Measurements from ENCODE around the gene ULK2.
"Not testable (repeated sequence)": the region's sequence is repeated elsewhere in the genome, so short reads cannot be mapped to it uniquely, and the experiment has no call there.

ULK2 gene

DNA sequence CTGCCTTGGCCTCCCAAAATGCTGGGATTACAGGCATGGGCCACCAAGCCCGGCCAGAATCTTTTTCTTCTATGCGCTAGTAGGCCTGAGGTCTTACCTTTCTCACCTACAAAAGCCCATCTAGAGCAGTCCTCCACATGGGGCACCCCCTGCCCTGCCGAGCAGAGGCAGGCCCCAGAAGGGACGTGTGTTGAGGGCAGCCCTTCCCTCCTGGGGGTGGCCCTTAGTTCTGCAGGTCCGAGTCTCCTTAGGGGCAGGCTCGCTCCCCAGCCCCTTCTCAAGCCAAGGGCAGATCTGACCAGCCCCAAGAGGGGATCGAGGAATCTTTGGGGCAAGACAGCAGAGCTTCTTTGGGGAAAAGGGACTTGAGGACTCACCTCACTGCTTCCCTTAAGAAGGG is 101.7 kb downstream of the ULK2 start:
- no peak for DNase-seq

DNA sequence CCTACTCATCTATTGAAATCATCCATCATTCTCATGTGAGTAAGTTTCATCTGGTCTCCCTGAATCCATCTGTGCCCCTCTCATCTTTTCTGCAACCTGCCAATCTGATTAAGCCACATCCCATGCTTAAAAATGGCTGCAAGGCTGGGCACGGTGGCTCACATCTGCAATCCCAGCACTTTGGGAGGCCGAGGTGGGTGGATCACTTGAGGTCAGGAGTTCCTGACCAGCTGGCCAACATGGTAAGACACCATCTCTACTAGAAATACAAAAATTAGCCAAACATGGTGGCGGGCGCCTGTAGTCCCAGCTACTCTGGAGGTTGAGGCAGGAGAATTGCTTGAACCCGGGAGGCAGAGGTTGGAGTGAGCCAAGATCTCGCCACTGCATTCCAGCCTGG is 103.7 kb downstream of the ULK2 start:
- not testable (repeated sequence) for DNase-seq

DNA sequence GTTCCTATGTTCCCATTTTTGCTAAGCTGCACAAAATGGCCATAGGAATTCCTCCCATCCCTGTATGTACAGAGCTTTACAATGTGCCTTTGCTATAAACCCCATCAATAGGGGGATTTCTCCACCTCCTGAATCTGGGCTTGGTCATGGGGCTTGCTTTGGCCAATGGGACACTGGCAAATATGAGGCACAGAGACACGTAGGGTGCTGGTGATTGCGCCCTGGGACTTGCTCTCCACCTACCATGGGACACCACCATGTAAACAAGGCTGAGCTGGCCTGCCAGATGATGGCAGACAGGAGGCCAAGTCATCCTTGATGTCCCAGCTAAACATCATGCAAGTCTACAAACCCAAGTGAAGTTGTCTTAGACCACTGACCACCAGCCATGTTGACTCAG is 104.3 kb downstream of the ULK2 start:
- no peak for DNase-seq

DNA sequence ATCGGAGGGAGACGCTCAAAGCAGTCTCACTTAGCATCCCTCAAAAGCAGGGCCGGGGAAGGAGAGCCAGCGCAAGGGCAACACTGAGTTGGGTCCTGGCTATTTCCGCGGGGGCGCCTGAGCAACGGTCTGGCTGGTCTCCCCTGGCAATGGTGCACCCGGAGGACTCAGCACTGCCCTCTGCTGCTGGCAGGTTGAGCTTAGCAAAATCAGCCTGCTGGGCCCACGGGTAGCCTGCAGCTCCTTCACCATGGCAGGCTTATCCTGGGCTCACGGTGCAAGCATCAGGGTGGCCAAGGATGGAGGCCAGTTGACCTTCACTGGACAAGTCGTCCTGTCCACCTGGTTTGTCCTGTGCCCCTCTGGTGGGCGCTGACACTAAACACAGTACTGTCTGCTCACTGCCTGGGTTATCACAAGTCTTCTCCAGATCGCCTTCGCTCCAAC is 105.2 kb downstream of the ULK2 start:
- peak; percentile 65 for DNase-seq

DNA sequence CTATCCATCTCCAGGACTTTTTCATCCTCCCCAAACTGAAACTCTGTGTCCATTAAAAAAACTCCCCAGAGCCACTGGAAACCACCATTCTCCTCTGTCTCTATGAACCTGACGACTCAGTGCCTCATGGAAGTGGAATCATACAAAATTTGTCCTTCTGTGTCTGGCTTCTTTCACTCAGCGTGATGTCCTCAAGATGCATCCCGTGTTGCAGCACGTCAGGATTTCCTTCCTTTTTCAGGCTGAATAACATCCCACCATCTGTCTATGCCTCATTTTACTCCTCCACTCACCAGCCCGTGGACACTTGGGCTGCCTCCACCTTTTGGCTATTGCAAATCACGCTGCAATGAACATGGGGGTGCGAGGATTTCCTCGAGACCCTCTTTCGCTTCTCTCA is 107.0 kb downstream of the ULK2 start:
- DNase-seq = no peak

DNA sequence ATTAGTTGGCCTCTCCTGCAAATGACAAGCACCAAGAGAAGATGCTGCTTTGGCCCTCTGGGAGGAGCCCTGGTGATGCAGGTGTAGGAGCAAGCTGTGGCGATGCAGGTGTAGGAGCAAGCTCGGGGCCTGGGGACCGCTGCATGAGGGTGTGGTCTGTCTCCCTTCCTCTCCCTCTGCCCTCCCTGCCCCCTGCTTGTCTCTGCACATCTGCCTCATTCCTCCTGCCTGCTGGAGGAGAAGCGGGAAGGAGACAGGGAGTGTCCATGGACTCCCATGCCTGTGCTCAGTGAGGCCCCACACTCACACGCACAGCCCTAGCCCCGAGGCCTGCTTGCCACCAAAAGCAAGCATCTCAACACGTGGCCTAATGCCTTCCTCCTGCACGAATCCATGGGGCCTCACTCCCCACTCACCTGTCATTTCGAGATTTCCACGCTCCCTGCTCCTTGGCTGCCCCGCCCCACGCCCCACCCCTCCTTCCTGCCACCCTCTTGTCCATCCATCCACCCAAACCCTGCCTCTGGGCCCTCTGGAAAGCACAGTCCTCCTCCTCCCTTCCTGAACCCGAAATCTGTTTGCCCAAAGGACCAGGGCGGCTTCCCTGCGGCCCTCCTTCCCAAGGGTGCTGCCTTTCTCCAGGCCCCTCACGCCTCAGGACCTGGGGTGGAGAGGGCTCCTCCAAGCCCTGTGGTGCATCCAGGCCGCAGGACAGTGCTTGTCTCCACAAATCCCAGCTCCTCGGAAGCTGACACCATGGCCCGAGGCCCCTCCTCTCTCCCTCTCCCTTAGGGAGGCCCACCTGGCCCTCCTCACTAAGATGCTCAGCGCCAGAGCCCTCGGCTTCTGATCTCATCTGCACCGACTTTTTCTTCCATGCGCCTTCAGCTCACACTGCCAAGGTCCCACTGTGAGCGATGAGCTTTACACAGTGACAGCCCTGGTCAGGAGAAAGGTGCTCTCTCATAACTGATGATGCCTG is 107.9 kb downstream of the ULK2 start:
- no peak for DNase-seq

DNA sequence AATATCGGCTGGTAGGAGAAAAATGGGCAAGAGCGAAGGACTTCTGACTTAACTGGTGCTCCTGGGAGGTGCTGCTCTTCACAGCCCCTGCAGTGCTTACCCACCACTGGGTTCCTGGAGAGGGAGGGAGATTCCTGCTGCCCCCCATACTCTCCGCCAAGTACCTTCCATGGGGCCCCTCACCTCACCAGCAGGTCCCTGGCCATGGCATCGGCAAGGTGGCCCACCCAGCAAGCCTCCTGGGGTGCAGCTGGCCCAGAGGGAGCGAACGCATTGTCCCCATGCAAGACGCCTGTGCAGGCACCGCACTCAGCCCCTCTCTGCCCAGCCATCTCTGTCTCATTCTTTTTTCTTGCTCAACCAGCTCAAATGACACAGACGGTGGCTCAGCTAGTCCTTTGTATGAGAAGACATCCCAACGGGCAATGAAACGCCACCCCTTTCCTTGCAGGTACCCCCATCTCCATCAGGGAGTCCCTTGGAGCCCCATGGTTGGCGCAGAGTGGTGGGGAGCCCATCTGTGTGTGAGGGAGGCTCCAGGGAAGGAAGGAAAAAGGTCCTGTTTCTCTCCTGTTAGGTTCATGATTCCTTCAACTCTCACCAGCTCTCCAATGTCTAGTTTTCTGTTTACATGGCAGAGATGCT is 110.1 kb downstream of the ULK2 start:
- no peak for DNase-seq

DNA sequence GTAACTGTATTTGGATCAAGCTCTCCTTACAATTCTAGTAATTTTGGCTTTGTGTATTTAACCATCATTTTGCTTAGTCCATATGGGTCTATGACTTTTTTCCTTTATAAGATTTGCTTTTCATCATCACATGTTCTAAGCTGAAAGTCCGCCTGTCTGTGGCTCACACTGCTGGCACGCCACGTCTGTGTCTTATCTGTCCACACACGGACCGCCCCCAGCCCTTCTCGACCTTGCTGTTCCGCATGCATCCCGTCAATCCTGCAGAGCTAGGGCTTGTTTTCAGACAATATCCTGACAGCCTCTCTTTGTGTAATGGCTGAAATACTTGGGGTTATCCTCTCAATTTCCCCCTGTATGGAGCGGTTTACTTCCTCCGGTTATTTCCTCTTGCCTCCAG is 111.2 kb downstream of the ULK2 start:
- DNase-seq = no peak

DNA sequence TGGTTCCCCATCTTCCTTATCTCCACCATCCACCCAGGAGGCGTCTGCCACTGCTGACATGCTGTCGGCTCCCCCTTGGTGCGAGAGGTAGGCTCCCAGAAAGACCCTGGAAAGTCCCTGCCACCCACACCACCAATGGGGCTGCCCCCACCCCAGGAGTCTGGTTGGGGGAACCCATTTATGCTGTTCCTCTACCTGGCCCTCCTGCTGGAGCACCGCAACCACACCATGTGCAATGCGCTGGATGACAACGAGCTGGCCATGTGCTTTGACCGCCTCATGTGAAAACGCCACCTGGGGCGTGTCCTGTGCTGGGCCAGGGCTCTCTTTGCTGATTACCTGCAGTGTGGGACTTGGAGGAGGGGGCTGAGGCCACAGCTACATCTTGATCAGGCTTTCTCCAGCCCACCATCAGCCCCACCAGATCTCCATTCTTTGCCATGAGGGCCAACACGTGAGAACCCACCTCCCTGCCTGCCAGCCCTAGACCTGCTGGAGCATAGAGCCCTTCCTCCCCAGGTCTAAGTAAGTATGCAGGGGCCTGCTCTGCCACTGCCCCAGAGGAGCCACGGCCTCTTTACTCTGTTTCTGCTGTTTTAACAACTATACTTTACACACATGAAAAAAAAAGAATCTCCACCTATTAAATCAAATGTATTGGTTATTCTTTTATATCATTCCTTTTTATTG is 111.8 kb downstream of the ULK2 start:
- DNase-seq = no peak

DNA sequence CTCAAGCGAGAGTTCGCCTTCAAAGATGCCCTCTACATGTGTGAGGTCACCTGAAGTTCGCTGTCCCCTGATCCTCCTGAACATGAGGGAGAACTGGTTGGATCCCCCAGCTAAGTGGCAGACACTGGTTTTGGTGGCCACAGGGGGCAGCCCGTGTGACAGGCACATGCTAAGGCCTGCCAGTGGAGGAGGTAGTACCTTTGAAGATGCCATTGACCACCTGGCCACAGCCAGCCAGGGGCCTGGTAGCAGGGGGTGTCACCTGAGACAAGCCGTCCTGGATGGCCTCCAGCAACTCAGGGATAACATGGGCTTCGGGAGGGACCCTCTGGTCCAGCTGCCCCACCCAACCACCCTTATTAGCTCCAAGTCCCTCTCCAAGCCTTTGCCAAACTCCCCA is 112.3 kb downstream of the ULK2 start:
- no peak for DNase-seq

DNA sequence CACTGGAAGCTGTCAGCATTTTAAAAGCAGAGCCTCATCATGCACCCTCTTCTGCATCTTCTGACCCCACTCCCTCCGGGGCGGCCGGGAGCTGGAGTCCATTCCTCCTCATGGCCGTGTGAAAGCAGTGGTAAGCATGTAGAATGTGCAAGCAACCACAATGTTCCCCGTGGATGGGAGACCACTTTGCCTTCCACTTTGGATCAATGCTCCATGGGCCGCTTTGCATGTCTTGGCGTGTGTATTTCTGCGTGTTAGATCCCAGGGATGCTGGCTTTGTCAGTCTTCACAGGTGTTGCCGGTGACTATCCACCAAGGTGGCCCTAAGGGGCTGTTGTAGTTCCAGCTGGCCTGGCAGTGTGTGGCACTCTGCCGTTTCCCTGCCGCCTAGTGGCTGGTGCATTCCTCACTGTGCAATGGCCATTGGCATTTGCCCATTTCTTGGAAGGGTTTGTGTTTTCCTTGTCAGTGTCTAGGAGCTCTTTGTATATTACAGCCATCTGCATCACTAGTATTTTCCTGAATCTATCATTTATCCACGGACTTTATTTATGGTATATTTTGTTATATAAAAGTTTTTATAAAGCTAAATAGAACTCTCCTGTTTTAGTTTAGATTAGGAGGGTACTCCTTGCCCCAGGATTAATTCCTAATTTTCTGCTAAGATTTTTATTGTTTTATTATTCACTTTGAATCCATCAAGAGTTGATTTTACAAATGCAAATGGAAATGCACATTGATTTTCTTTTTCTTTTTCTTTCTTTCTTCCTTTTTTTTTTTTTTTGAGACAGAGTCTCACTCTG is 113.9 kb downstream of the ULK2 start:
- DNase-seq = peak; percentile 94

DNA sequence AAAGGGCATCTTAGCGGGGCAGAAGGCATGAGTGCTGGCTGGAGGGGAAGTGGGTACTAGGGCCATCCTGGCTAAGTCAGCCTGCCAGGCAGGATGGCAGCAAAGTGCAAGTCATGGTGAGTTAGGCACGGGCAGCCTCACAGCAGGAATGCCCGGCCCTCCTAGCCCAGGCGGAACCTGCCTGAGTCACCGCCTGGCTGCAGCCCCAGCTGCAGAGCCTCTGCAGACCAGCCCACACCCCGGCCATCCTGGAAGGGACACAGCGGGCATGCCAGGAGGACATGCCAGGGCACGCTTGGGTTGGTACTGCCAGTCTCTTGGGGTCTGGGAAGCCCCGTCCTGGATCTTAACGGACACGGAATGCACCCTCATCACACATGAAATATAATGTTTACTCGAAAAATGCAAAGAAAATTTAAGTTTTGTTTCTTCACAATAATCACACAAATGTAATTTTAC is 114.7 kb downstream of the ULK2 start:
- peak; percentile 78 for DNase-seq

DNA sequence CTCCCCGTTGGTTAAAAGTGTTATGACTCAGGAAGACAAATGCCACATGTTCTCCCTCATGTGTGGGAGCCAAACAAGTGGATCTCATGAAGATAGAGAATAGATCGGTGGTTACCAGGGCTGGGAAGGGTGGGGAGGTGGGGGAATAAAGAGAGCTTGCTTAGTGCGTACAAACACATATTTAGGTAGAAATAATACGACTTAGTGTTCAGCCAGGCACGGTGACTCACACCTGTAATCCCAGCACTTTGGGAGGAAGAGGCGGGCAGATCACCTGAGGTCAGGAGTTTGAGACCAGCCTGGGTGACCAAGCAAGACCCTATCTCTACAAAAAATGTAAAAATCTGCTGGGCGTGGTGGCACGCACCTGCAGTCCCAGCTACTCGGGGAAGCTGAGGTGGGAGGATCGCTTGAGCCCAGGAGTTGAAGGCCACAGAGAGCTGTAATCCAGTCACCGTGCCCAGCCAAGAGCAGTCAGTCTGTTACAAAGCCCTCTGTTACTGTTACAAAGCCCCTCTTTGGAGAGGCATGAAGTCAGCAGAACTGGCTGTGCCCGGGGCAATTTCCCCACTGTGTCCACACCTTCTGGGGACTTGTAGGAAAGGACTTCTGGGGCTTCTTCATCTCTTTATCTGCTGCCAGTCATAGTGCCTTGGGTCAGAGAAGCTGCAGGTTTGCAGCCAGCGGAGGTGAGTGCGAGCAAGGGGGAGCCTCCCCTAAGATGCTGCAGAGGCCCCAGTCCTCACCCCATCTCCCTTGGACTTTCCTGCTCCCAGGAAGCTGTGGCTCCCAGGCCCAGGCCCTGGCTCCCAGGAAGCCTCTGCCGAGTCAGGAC is 115.3 kb downstream of the ULK2 start:
- no peak for DNase-seq

DNA sequence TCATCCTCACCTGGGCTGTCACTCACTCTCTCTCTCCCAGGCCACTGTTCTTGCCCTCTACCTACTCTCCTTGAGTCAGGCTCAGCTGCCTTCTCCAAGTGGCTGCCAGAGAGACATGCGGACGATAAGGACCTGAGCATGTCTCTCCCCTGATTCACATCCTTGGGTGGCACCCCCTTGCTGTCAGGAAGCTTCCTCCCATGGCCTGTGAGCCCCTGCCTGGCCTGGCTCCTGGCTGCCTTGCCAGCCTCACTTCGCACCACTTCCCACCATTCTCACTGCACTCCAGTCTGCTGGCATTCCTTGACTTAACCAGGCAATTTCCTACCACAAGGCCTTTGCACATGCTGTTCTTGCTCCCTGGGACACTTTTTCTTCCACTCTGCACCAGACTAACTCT is 116.9 kb downstream of the ULK2 start:
- DNase-seq = no peak

DNA sequence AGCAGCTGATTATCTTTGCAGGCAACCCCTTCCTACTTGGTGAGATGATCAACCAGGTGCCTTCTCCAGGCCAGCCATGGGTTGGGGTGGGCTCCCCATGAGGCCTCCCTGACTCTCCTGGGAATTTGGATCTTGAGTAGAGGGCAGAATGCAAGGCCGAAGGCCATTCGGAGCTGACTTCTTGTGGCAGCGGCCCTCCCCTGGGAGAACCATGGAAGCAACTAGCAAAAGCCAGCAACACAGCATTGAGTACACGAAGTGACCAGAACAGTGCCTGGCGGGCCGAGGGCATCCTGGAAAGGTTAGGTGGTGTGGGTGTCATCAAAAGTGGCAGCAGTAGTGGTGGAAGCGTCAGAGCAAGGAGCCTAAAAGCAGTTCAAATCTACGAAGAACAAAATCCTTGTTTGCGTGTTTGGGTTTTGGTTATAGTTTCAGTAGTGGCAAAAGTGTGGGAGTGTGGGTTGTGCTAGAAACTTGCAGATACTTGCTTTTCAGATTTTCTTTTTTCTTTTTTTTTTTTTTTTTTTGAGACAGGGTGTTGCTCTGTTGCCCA is 117.6 kb downstream of the ULK2 start:
- no peak for DNase-seq

DNA sequence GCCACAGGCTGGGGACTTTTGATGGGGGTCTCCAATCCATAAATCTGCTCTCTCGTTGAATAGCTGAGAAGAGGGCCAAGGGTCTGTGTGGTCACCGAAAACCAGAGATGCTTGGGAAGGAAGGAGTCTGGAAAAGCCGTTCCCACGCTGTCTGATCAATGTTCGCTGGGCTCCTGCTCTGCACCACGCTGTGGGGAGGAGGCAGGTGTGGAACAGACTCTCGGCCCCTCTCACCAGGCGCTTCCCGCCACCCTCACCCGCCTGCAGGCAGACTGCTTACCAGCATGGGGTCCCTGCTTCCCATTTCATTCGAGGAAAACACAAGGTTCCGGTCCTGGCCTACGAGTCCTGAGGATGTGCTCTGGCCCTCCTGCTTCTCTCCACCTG is 118.9 kb downstream of the ULK2 start:
- no peak for DNase-seq

DNA sequence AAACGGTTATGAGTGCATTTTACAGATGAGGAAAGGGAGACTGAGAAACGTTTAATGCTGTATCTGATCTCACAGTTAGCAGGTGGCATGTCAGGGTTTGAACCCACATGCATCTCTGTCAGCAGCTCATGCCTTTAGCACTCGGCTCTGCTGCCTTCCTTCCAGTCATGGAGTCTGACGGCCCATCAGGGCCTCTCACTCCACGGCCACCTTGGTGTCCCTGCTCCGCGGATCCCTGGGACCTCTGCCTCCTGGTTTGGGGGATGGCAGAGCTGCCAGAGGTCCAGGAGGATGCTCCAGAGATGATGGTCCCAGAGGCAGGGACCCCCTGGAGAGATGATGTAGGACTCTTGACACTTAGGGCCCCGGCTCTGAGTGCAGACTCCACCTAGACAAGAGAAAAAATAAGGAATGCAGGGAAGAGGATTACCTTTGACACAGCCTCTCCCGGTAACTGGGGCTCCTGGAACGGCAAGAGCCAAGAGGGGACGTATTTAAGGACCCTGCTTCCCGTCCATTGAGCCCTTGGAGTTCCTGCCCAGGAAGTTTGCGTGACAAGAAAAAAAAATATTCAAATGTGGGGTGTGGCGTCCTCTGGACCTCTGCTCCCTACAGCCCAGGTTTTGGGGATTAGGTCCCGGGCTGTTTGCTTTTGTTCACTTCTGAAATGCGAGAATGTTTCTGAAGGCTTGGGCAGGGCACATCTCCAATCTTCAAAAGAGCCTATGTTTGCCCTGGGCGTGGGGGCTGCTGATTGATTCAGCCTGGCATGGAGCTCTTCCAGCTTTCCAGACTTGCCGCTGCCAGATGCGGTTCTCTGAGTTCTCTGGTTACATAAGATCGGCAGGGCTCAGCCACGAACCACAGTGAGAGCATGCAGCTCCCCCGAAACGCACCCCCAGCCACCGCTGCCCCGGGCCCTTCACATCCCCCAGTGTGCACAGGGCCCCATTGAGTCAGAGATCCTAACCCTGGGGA is 119.6 kb downstream of the ULK2 start, which contains the start of gene ALDH3A1:
Gene ALDH3A1 (minus strand): TSS at position 470 of the 978 bp plus-strand sequence. CDS start 3,169 bp downstream, outside the sequence.
- no peak for DNase-seq

DNA sequence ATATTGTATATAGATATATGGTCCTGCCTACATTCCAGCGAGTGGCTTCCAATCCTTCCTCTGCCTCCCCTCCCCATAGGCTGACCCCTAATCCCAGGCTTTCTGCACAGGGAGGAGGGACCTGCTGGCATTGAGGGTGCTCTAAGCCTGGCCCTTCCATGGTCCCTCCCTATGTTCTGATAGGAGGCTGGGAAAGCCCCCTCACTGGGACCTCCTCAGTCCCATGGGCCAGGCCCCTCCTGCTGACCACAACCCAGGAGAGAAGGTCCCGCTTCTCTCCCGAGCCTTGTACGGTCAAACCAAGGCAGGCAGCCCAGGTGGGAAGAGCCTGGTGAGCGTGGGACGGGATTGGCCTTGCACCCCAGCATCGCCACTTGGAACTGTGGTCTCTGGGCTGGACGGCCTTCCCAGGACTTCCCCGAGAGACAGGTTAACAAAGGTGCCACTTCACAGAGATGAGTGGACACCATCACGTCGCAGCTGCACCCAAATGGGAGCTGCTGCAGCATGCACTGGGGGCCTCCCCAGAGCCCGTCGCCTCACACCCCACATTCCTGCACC is 120.5 kb downstream of the ULK2 start:
- DNase-seq = no peak

DNA sequence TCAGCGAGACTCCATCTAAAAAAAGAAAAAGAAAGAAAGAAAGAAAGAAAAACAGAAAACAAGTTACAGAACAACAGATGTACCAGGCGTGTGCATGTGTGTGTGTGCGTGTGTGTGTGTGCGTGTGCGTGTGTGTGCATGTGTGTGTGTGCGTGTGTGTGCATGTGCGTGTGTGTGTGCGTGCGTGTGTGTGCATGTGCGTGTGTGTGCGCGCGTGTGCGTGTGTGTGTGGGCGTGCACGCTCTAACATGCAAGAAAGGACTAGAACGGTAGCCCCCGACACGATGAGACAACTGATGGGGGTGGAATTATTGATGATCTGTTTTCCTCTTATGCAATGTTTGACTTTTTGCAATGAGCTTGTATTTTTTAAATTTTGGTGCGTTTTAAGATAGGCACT is 121.2 kb downstream of the ULK2 start:
- DNase-seq = no peak
